IMR-90 (cell line): ENCODE measurements around the gene ZNF277.

Source experiments
- CTCF ChIP-seq: conservative IDR thresholded peaks from 2 replicates; pipeline ENCODE4 v1.5.1; 2012; ENCODE audit warnings: mild to moderate bottlenecking, low read depth, low read length, improper control_type of control experiment
- FOS ChIP-seq: fragments of 150-350 bp; IDR thresholded peaks from 2 replicates; pipeline ENCODE4 v1.6.1; 2016; ENCODE audit warnings: low read depth, low read length
- MAFK ChIP-seq: IDR thresholded peaks from 2 replicates; pipeline ENCODE4 v1.6.1; 2012; ENCODE audit warnings: low read depth, low read length, improper control_type of control experiment
- MAZ ChIP-seq: IDR thresholded peaks from 2 replicates; pipeline ENCODE4 v1.6.1; 2012; ENCODE audit warnings: low read depth, mild to moderate bottlenecking, low read length, improper control_type of control experiment, moderate library complexity, borderline replicate concordance
- MXI1 ChIP-seq: IDR thresholded peaks from 2 replicates; pipeline ENCODE4 v1.6.1; 2012; ENCODE audit warnings: low read depth, mild to moderate bottlenecking, low read length, moderate library complexity, borderline replicate concordance
- NFE2L2 ChIP-seq: fragments of 150-350 bp; IDR thresholded peaks from 2 replicates; pipeline ENCODE4 v1.6.1; 2016; ENCODE audit warnings: low read depth, mild to moderate bottlenecking, low read length
- POLR2A ChIP-seq: IDR thresholded peaks from 2 replicates; pipeline ENCODE4 v1.6.1; 2012; ENCODE audit warnings: mild to moderate bottlenecking, low read depth, low read length
- RAD21 ChIP-seq: IDR thresholded peaks from 2 replicates; pipeline ENCODE4 v1.6.1; 2012; ENCODE audit warnings: low read length, improper control_type of control experiment
- RCOR1 ChIP-seq: IDR thresholded peaks from 2 replicates; pipeline ENCODE4 v1.6.1; 2012; ENCODE audit warnings: mild to moderate bottlenecking, low read length, improper control_type of control experiment; ENCODE audit not compliant: insufficient replicate concordance
- RFX5 ChIP-seq: IDR thresholded peaks from 2 replicates; pipeline ENCODE4 v1.8.0; 2012; ENCODE audit warnings: low read depth, mild to moderate bottlenecking, low read length, moderate library complexity
- TF ChIP-seq, protein P1 (sequence below): fragments of 150-350 bp; IDR thresholded peaks from 2 replicates; pipeline ENCODE4 v1.6.1; 2017; ENCODE audit warnings: mild to moderate bottlenecking, antibody characterized with exemption, low read length, low read depth

- TF ChIP-seq CTCF: no peak
- TF ChIP-seq POLR2A: no peak
- TF ChIP-seq RAD21: no peak
- TF ChIP-seq RFX5: no peak
- no peak for TF ChIP-seq MAZ
- TF ChIP-seq, protein P1, sequence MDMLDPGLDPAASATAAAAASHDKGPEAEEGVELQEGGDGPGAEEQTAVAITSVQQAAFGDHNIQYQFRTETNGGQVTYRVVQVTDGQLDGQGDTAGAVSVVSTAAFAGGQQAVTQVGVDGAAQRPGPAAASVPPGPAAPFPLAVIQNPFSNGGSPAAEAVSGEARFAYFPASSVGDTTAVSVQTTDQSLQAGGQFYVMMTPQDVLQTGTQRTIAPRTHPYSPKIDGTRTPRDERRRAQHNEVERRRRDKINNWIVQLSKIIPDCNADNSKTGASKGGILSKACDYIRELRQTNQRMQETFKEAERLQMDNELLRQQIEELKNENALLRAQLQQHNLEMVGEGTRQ: no peak
- no peak for TF ChIP-seq NFE2L2
- no peak for TF ChIP-seq FOS
- TF ChIP-seq MXI1: no peak
- TF ChIP-seq RCOR1: no peak
- no peak for TF ChIP-seq MAFK
Observed at GRCh38 chr7:112224186-112224585, 17.7 kb downstream of the ZNF277 start.
